Measurements from ENCODE around the gene CES3.
A peak's percentile ranks its signal among the peaks of the same experiment; 100 is the strongest.

Gene CES3

GRCh38 chr16:67015313-67015731 lies 54.3 kb downstream of the CES3 start:
- no peak overlapping the region for H2BK15ac ChIP-seq (replicated peaks; ENCODE audit: low read depth)
- H2BK120ac ChIP-seq (ENCODE audit: low read depth, low read length) = no peak overlapping the region
- H3K23ac ChIP-seq (ENCODE audit: low read length) = no peak overlapping the region
- H3K36me3 ChIP-seq (ENCODE audit: control insufficient read depth, insufficient read depth, low read length) = no peaks in the 10 kb centered on the region
- no peaks in the 10 kb centered on the region for H3K79me2 ChIP-seq (ENCODE audit: control insufficient read depth, insufficient read depth, low read length)
- H4K8ac ChIP-seq (ENCODE audit: low read depth, low read length) = no peak overlapping the region
- no CpG with 5 or more reads among the region's 9 CpGs for WGBS (ENCODE audit: extremely low coverage, insufficient coverage, low lambda C conversion rate)
- H3K27me3 ChIP-seq (ENCODE audit: insufficient read depth, low read length, poor library complexity) = no peaks in the 10 kb centered on the region
- no peak overlapping the region for H3K9ac ChIP-seq (ENCODE audit: low read length)
- H3K4me2 ChIP-seq (ENCODE audit: low read length) = no peak overlapping the region
- no peak overlapping the region for H3K27ac ChIP-seq (ENCODE audit: low read depth, low read length)
- H3K4me1 ChIP-seq (ENCODE audit: control insufficient read depth, low read depth, low read length) = peaks cover 3% of the 10 kb centered on the region
- H2AK5ac ChIP-seq (ENCODE audit: low read length) = no peak overlapping the region
- no peak overlapping the region for H3K56ac ChIP-seq (ENCODE audit: low read length)
- no peak overlapping the region for H4K5ac ChIP-seq (ENCODE audit: low read length)
- H3K4ac ChIP-seq (ENCODE audit: low read depth, low read length) = no peak overlapping the region
- no peak for DNase-seq
- H2BK5ac ChIP-seq (ENCODE audit: low read length) = no peak overlapping the region
- no peak overlapping the region for H3K18ac ChIP-seq (ENCODE audit: low read length)
- H3K79me1 ChIP-seq (ENCODE audit: low read length) = no peaks in the 10 kb centered on the region
- H3K4me3 ChIP-seq (ENCODE audit: low read length) = no peak overlapping the region

DNA sequence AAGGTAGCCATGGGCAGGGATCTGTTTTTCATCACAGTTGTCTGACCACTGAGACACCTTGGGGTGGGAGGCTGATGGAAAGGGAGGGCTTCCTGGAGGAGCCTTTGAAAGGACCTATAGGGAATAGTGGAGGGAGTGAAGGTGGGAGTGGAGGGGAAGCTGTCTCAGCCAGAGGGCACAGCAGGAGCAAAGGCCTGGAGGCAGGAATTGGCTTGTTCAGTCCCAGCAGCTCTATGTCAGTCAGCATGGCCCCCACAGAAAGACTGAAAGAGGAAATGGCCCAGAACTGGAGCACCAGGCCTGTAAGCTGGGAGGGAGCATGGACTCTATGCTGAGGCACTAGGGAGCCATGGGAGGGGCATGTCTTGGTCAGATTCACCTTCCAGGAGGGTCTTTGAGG lies 55.1 kb downstream of the CES3 start:
- Histone ChIP-seq H2BK5ac (ENCODE audit: low read length) (no peak overlapping the region), H2BK120ac (ENCODE audit: low read depth, low read length) (no peak overlapping the region), H3K4ac (ENCODE audit: low read depth, low read length) (no peak overlapping the region), H3K27me3 (ENCODE audit: insufficient read depth, low read length, poor library complexity) (no peaks in the 10 kb centered on the region), H3K4me1 (ENCODE audit: control insufficient read depth, low read depth, low read length) (peaks cover 3% of the 10 kb centered on the region), H3K9ac (ENCODE audit: low read length) (no peak overlapping the region), H3K18ac (ENCODE audit: low read length) (no peak overlapping the region), H3K56ac (ENCODE audit: low read length) (no peak overlapping the region), H2AK5ac (ENCODE audit: low read length) (no peak overlapping the region), H3K27ac (ENCODE audit: low read depth, low read length) (no peak overlapping the region), H4K5ac (ENCODE audit: low read length) (no peak overlapping the region), H2BK15ac (replicated peaks; ENCODE audit: low read depth) (no peak overlapping the region), H3K36me3 (ENCODE audit: control insufficient read depth, insufficient read depth, low read length) (no peaks in the 10 kb centered on the region), H3K23ac (ENCODE audit: low read length) (no peak overlapping the region), H3K79me1 (ENCODE audit: low read length) (no peaks in the 10 kb centered on the region), H3K79me2 (ENCODE audit: control insufficient read depth, insufficient read depth, low read length) (no peaks in the 10 kb centered on the region), H3K4me3 (ENCODE audit: low read length) (no peak overlapping the region), H3K4me2 (ENCODE audit: low read length) (no peak overlapping the region), H4K8ac (ENCODE audit: low read depth, low read length) (no peak overlapping the region)
- DNase-seq = no peak

GRCh38 chr16:67016681-67017420 lies 55.8 kb downstream of the CES3 start:
- no peaks in the 10 kb centered on the region for H3K36me3 ChIP-seq (ENCODE audit: control insufficient read depth, insufficient read depth, low read length)
- H2AK5ac ChIP-seq (ENCODE audit: low read length) = no peak overlapping the region
- no CpG with 5 or more reads among the region's 5 CpGs for WGBS (ENCODE audit: extremely low coverage, insufficient coverage, low lambda C conversion rate)
- H2BK120ac ChIP-seq (ENCODE audit: low read depth, low read length) = no peak overlapping the region
- no peaks in the 10 kb centered on the region for H3K79me1 ChIP-seq (ENCODE audit: low read length)
- H3K18ac ChIP-seq (ENCODE audit: low read length) = no peak overlapping the region
- peaks cover 3% of the 10 kb centered on the region for H3K4me1 ChIP-seq (ENCODE audit: control insufficient read depth, low read depth, low read length)
- H3K4me3 ChIP-seq (ENCODE audit: low read length) = no peak overlapping the region
- no peak overlapping the region for H3K9ac ChIP-seq (ENCODE audit: low read length)
- H3K27ac ChIP-seq (ENCODE audit: low read depth, low read length) = no peak overlapping the region
- H3K79me2 ChIP-seq (ENCODE audit: control insufficient read depth, insufficient read depth, low read length) = no peaks in the 10 kb centered on the region
- no peak overlapping the region for H4K8ac ChIP-seq (ENCODE audit: low read depth, low read length)
- no peak overlapping the region for H3K4ac ChIP-seq (ENCODE audit: low read depth, low read length)
- H3K4me2 ChIP-seq (ENCODE audit: low read length) = no peak overlapping the region
- H3K23ac ChIP-seq (ENCODE audit: low read length) = no peak overlapping the region
- DNase-seq = no peak
- no peak overlapping the region for H3K56ac ChIP-seq (ENCODE audit: low read length)
- H2BK15ac ChIP-seq (replicated peaks; ENCODE audit: low read depth) = no peak overlapping the region
- no peaks in the 10 kb centered on the region for H3K27me3 ChIP-seq (ENCODE audit: insufficient read depth, low read length, poor library complexity)
- no peak overlapping the region for H2BK5ac ChIP-seq (ENCODE audit: low read length)
- H4K5ac ChIP-seq (ENCODE audit: low read length) = no peak overlapping the region

DNA sequence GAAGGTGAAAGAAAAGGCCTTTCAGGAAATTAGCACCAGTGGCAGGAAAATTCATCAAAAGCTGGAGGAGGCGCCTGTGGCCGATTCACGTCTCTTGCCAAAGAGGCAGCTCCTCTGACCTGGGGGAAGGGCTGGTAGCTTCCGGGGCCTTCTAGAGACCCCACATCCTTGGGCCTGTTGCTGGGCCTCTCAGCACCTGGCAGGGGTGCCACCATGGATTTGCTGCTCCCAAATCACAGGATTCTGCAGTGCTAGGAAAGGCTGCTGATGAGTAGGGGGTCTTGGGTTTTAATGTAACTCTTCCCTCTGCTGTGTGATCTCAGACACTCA lies 56.3 kb downstream of the CES3 start:
- H4K8ac ChIP-seq (ENCODE audit: low read depth, low read length) = no peak overlapping the region
- no peak overlapping the region for H2BK15ac ChIP-seq (replicated peaks; ENCODE audit: low read depth)
- H3K4me1 ChIP-seq (ENCODE audit: control insufficient read depth, low read depth, low read length) = peaks cover 3% of the 10 kb centered on the region
- no peak overlapping the region for H3K56ac ChIP-seq (ENCODE audit: low read length)
- H3K4me3 ChIP-seq (ENCODE audit: low read length) = no peak overlapping the region
- H3K27me3 ChIP-seq (ENCODE audit: insufficient read depth, low read length, poor library complexity) = no peaks in the 10 kb centered on the region
- H3K9ac ChIP-seq (ENCODE audit: low read length) = no peak overlapping the region
- no peak for DNase-seq
- no peak overlapping the region for H3K27ac ChIP-seq (ENCODE audit: low read depth, low read length)
- WGBS (ENCODE audit: extremely low coverage, insufficient coverage, low lambda C conversion rate) = no CpG with 5 or more reads among the region's 4 CpGs
- H3K36me3 ChIP-seq (ENCODE audit: control insufficient read depth, insufficient read depth, low read length) = no peaks in the 10 kb centered on the region
- H3K23ac ChIP-seq (ENCODE audit: low read length) = no peak overlapping the region
- no peak overlapping the region for H2BK5ac ChIP-seq (ENCODE audit: low read length)
- no peaks in the 10 kb centered on the region for H3K79me1 ChIP-seq (ENCODE audit: low read length)
- H3K79me2 ChIP-seq (ENCODE audit: control insufficient read depth, insufficient read depth, low read length) = no peaks in the 10 kb centered on the region
- no peak overlapping the region for H3K4me2 ChIP-seq (ENCODE audit: low read length)
- H2AK5ac ChIP-seq (ENCODE audit: low read length) = no peak overlapping the region
- H4K5ac ChIP-seq (ENCODE audit: low read length) = no peak overlapping the region
- H3K4ac ChIP-seq (ENCODE audit: low read depth, low read length) = no peak overlapping the region
- no peak overlapping the region for H3K18ac ChIP-seq (ENCODE audit: low read length)
- H2BK120ac ChIP-seq (ENCODE audit: low read depth, low read length) = no peak overlapping the region

- DNase-seq = peak; percentile 99
- H3K79me1 ChIP-seq (ENCODE audit: low read length) = no peaks in the 10 kb centered on the region
- no peak overlapping the region for H3K18ac ChIP-seq (ENCODE audit: low read length)
- H4K8ac ChIP-seq (ENCODE audit: low read depth, low read length) = no peak overlapping the region
- no peak overlapping the region for H2BK15ac ChIP-seq (replicated peaks; ENCODE audit: low read depth)
- no CpG with 5 or more reads among the region's 6 CpGs for WGBS (ENCODE audit: extremely low coverage, insufficient coverage, low lambda C conversion rate)
- no peak overlapping the region for H2BK120ac ChIP-seq (ENCODE audit: low read depth, low read length)
- no peak overlapping the region for H3K27ac ChIP-seq (ENCODE audit: low read depth, low read length)
- no peak overlapping the region for H3K4me3 ChIP-seq (ENCODE audit: low read length)
- no peak overlapping the region for H3K56ac ChIP-seq (ENCODE audit: low read length)
- H3K4me2 ChIP-seq (ENCODE audit: low read length) = no peak overlapping the region
- no peak overlapping the region for H2BK5ac ChIP-seq (ENCODE audit: low read length)
- H3K79me2 ChIP-seq (ENCODE audit: control insufficient read depth, insufficient read depth, low read length) = no peaks in the 10 kb centered on the region
- no peak overlapping the region for H3K9ac ChIP-seq (ENCODE audit: low read length)
- peaks cover 5% of the 10 kb centered on the region for H3K4me1 ChIP-seq (ENCODE audit: control insufficient read depth, low read depth, low read length)
- H3K23ac ChIP-seq (ENCODE audit: low read length) = no peak overlapping the region
- H3K4ac ChIP-seq (ENCODE audit: low read depth, low read length) = no peak overlapping the region
- H3K36me3 ChIP-seq (ENCODE audit: control insufficient read depth, insufficient read depth, low read length) = no peaks in the 10 kb centered on the region
- no peak overlapping the region for H4K5ac ChIP-seq (ENCODE audit: low read length)
- no peaks in the 10 kb centered on the region for H3K27me3 ChIP-seq (ENCODE audit: insufficient read depth, low read length, poor library complexity)
- no peak overlapping the region for H2AK5ac ChIP-seq (ENCODE audit: low read length)
Observed at GRCh38 chr16:67017810-67018488, 56.9 kb downstream of the CES3 start.

DNA sequence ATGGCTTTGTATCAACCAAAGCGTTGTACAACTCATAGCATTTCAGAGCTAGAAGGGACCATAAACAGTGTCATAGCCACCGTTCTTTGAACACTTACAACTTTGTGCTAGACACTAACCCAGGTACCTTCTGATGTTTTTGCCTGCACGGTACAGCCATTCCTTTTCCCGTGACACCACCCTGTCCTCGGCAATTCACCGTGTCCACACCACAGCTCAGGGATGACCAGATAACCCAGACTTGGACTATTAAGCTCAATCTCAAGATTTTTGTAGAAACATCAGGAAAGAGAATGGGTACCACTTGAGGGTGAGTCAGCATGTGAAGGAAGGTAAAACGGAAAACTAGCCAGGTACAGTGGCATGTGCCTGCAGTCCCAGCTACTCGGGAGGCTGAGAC lies 58.1 kb downstream of the CES3 start:
- Histone ChIP-seq H3K9ac (ENCODE audit: low read length) (no peak overlapping the region), H3K23ac (ENCODE audit: low read length) (no peak overlapping the region), H3K4me3 (ENCODE audit: low read length) (no peak overlapping the region), H2AK5ac (ENCODE audit: low read length) (no peak overlapping the region), H3K79me1 (ENCODE audit: low read length) (no peaks in the 10 kb centered on the region), H3K79me2 (ENCODE audit: control insufficient read depth, insufficient read depth, low read length) (no peaks in the 10 kb centered on the region), H3K56ac (ENCODE audit: low read length) (no peak overlapping the region), H3K27ac (ENCODE audit: low read depth, low read length) (no peak overlapping the region), H3K4me1 (ENCODE audit: control insufficient read depth, low read depth, low read length) (peaks cover 5% of the 10 kb centered on the region), H2BK15ac (replicated peaks; ENCODE audit: low read depth) (no peak overlapping the region), H3K4me2 (ENCODE audit: low read length) (no peak overlapping the region), H3K27me3 (ENCODE audit: insufficient read depth, low read length, poor library complexity) (no peaks in the 10 kb centered on the region), H4K5ac (ENCODE audit: low read length) (no peak overlapping the region), H2BK120ac (ENCODE audit: low read depth, low read length) (no peak overlapping the region), H2BK5ac (ENCODE audit: low read length) (no peak overlapping the region), H3K4ac (ENCODE audit: low read depth, low read length) (no peak overlapping the region), H3K36me3 (ENCODE audit: control insufficient read depth, insufficient read depth, low read length) (no peaks in the 10 kb centered on the region), H3K18ac (ENCODE audit: low read length) (no peak overlapping the region), H4K8ac (ENCODE audit: low read depth, low read length) (no peak overlapping the region)
- DNase-seq = no peak
- whole genome bisulfite sequencing (ENCODE audit: extremely low coverage, insufficient coverage, low lambda C conversion rate) = no CpG with 5 or more reads among the region's 8 CpGs

Data from mesendoderm (in vitro differentiated cells).